HG03039 (cell line): ENCODE data around the gene SLC31A1.
"Not testable (repeated sequence)": the region's sequence is repeated elsewhere in the genome, so short reads cannot be mapped to it uniquely, and the experiment has no call there.

ENCODE experiments used
- ATAC-seq: cut with Tn5 transposase; IDR thresholded peaks from one replicate; pipeline ENCODE4 v1.9.1; 2021; ENCODE audit warnings: mild to moderate bottlenecking, moderate library complexity; ENCODE audit not compliant: unreplicated experiment

SLC31A1 gene

GRCh38 chr9:113219969-113220368, 1.4 kb upstream of the SLC31A1 start:
- ATAC-seq = peak; percentile 41

- ATAC-seq = no peak
Observed at GRCh38 chr9:113220467-113221002, 809 bp upstream of the SLC31A1 start.

- ATAC-seq = no peak
Observed at GRCh38 chr9:113221800-113222481, 597 bp downstream of the SLC31A1 start.

- ATAC-seq = no peak
Observed at GRCh38 chr9:113222482-113222841, 1.1 kb downstream of the SLC31A1 start.

- ATAC-seq = no peak
Observed at GRCh38 chr9:113223963-113224362, 2.6 kb downstream of the SLC31A1 start.

- no peak for ATAC-seq
Observed at GRCh38 chr9:113227436-113227835, 6.1 kb downstream of the SLC31A1 start.

- no peak for ATAC-seq
Observed at GRCh38 chr9:113228130-113228665, 6.9 kb downstream of the SLC31A1 start.

- ATAC-seq = no peak
Observed at GRCh38 chr9:113231701-113232100, 10.4 kb downstream of the SLC31A1 start.

GRCh38 chr9:113235701-113236255, 14.4 kb downstream of the SLC31A1 start:
- ATAC-seq = not testable (repeated sequence)

- ATAC-seq = no peak
Observed at GRCh38 chr9:113237026-113237425, 15.7 kb downstream of the SLC31A1 start.

- no peak for ATAC-seq
Observed at GRCh38 chr9:113238202-113238858, 17.0 kb downstream of the SLC31A1 start.

- ATAC-seq = no peak
Observed at GRCh38 chr9:113238859-113239232, 17.5 kb downstream of the SLC31A1 start.

GRCh38 chr9:113241161-113241560, 19.8 kb downstream of the SLC31A1 start:
- ATAC-seq = no peak

GRCh38 chr9:113244556-113244955, 23.2 kb downstream of the SLC31A1 start:
- ATAC-seq = no peak

GRCh38 chr9:113245894-113246293, 24.6 kb downstream of the SLC31A1 start:
- no peak for ATAC-seq

GRCh38 chr9:113246928-113247327, 25.6 kb downstream of the SLC31A1 start:
- no peak for ATAC-seq

- no peak for ATAC-seq
Observed at GRCh38 chr9:113247640-113248039, 26.3 kb downstream of the SLC31A1 start.

GRCh38 chr9:113249661-113250060, 28.3 kb downstream of the SLC31A1 start:
- ATAC-seq = not testable (repeated sequence)

GRCh38 chr9:113250807-113251206, 29.5 kb downstream of the SLC31A1 start:
- ATAC-seq = no peak

GRCh38 chr9:113254991-113255390, 33.6 kb downstream of the SLC31A1 start:
- ATAC-seq = no peak

GRCh38 chr9:113255438-113255837, 34.1 kb downstream of the SLC31A1 start:
- ATAC-seq = no peak

- ATAC-seq = no peak
Observed at GRCh38 chr9:113257863-113258262, 36.5 kb downstream of the SLC31A1 start.
